ENCODE results near the gene KLK14.

KLK14 gene

GRCh38 chr19:51065221-51065960 is 17.3 kb downstream of the KLK14 start:
- no peaks in the 10 kb centered on the region for H3K36me3 Mint-ChIP-seq (ENCODE audit: low read depth)
- no peaks in the 10 kb centered on the region for H3K4me1 Mint-ChIP-seq (ENCODE audit: low read depth)
- H3K4me3 Mint-ChIP-seq, result peak overlapping the region; percentile 15
- no peaks in the 10 kb centered on the region for H3K9me3 Mint-ChIP-seq
- H3K27ac Mint-ChIP-seq, result no peak overlapping the region
- H3K27me3 Mint-ChIP-seq (ENCODE audit: low read depth), result peaks cover 19% of the 10 kb centered on the region
- DNase-seq (ENCODE audit: low spot score), result no peak

- Mint-ChIP-seq H3K4me3 (peak within 1 kb of the TSS; percentile 15), H3K4me1 (ENCODE audit: low read depth) (no peaks in the 10 kb centered on the region), H3K36me3 (ENCODE audit: low read depth) (no peaks in the 10 kb centered on the region), H3K27ac (no peak within 1 kb of the TSS), H3K9me3 (no peaks in the 10 kb centered on the region), H3K27me3 (ENCODE audit: low read depth) (peaks cover 19% of the 10 kb centered on the region)
- DNase-seq (ENCODE audit: low spot score), result no peak
These were observed 18.0 kb downstream of the KLK14 start, which contains the start of gene KLK13 for GRCh38 chr19:51064534-51065220. Gene KLK13, minus strand, starts transcription at chr19:51065092. Its CDS starts 25 bp downstream, at chr19:51065067.

GRCh38 chr19:51063664-51064063 is 19.0 kb downstream of the KLK14 start:
- no peak for DNase-seq (ENCODE audit: low spot score)
- Mint-ChIP-seq H3K4me3 (no peak overlapping the region), H3K36me3 (ENCODE audit: low read depth) (no peaks in the 10 kb centered on the region), H3K4me1 (ENCODE audit: low read depth) (no peaks in the 10 kb centered on the region), H3K27me3 (ENCODE audit: low read depth) (peaks cover 19% of the 10 kb centered on the region), H3K9me3 (no peaks in the 10 kb centered on the region), H3K27ac (no peak overlapping the region)

- Mint-ChIP-seq H3K4me3 (no peak overlapping the region), H3K27ac (no peak overlapping the region), H3K4me1 (ENCODE audit: low read depth) (no peaks in the 10 kb centered on the region), H3K9me3 (no peaks in the 10 kb centered on the region), H3K36me3 (ENCODE audit: low read depth) (no peaks in the 10 kb centered on the region), H3K27me3 (ENCODE audit: low read depth) (peaks cover 13% of the 10 kb centered on the region)
- no peak for DNase-seq (ENCODE audit: low spot score)
These were observed 21.7 kb downstream of the KLK14 start for GRCh38 chr19:51060973-51061372.

- Mint-ChIP-seq H3K9me3 (no peaks in the 10 kb centered on the region), H3K36me3 (ENCODE audit: low read depth) (no peaks in the 10 kb centered on the region), H3K4me1 (ENCODE audit: low read depth) (no peaks in the 10 kb centered on the region), H3K27ac (no peak overlapping the region), H3K27me3 (ENCODE audit: low read depth) (peaks cover 13% of the 10 kb centered on the region), H3K4me3 (no peak overlapping the region)
- DNase-seq (ENCODE audit: low spot score), result no peak
These were observed 22.4 kb downstream of the KLK14 start for GRCh38 chr19:51060336-51060735.

GRCh38 chr19:51059715-51060114 is 23.0 kb downstream of the KLK14 start:
- DNase-seq (ENCODE audit: low spot score), result no peak
- H3K36me3 Mint-ChIP-seq (ENCODE audit: low read depth), result no peaks in the 10 kb centered on the region
- no peak overlapping the region for H3K4me3 Mint-ChIP-seq
- no peaks in the 10 kb centered on the region for H3K4me1 Mint-ChIP-seq (ENCODE audit: low read depth)
- peaks cover 13% of the 10 kb centered on the region for H3K27me3 Mint-ChIP-seq (ENCODE audit: low read depth)
- H3K27ac Mint-ChIP-seq, result no peak overlapping the region
- no peaks in the 10 kb centered on the region for H3K9me3 Mint-ChIP-seq

- no peaks in the 10 kb centered on the region for H3K9me3 Mint-ChIP-seq
- no peak overlapping the region for H3K27ac Mint-ChIP-seq
- H3K36me3 Mint-ChIP-seq (ENCODE audit: low read depth), result no peaks in the 10 kb centered on the region
- no peak for DNase-seq (ENCODE audit: low spot score)
- no peaks in the 10 kb centered on the region for H3K4me1 Mint-ChIP-seq (ENCODE audit: low read depth)
- no peak overlapping the region for H3K4me3 Mint-ChIP-seq
- peaks cover 15% of the 10 kb centered on the region for H3K27me3 Mint-ChIP-seq (ENCODE audit: low read depth)
These were observed 26.8 kb downstream of the KLK14 start for GRCh38 chr19:51055866-51056265.

- H3K4me1 Mint-ChIP-seq (ENCODE audit: low read depth), result no peaks in the 10 kb centered on the region
- DNase-seq (ENCODE audit: low spot score), result no peak
- H3K27me3 Mint-ChIP-seq (ENCODE audit: low read depth), result peaks cover 9% of the 10 kb centered on the region
- H3K36me3 Mint-ChIP-seq (ENCODE audit: low read depth), result no peaks in the 10 kb centered on the region
- H3K27ac Mint-ChIP-seq, result no peak overlapping the region
- no peaks in the 10 kb centered on the region for H3K9me3 Mint-ChIP-seq
- H3K4me3 Mint-ChIP-seq, result no peak overlapping the region
These were observed 35.7 kb downstream of the KLK14 start for GRCh38 chr19:51047031-51047335.

- Mint-ChIP-seq H3K27ac (no peak overlapping the region), H3K36me3 (ENCODE audit: low read depth) (no peaks in the 10 kb centered on the region), H3K4me1 (ENCODE audit: low read depth) (no peaks in the 10 kb centered on the region), H3K27me3 (ENCODE audit: low read depth) (peaks cover 9% of the 10 kb centered on the region), H3K4me3 (no peak overlapping the region), H3K9me3 (no peaks in the 10 kb centered on the region)
- DNase-seq (ENCODE audit: low spot score), result no peak
These were observed 38.4 kb downstream of the KLK14 start for GRCh38 chr19:51044327-51044726.

GRCh38 chr19:51043497-51043896 is 39.2 kb downstream of the KLK14 start:
- Mint-ChIP-seq H3K9me3 (no peaks in the 10 kb centered on the region), H3K4me3 (no peak overlapping the region), H3K27me3 (ENCODE audit: low read depth) (peaks cover 9% of the 10 kb centered on the region), H3K4me1 (ENCODE audit: low read depth) (no peaks in the 10 kb centered on the region), H3K36me3 (ENCODE audit: low read depth) (no peaks in the 10 kb centered on the region), H3K27ac (no peak overlapping the region)
- DNase-seq (ENCODE audit: low spot score), result no peak

- no peak overlapping the region for H3K4me3 Mint-ChIP-seq
- no peaks in the 10 kb centered on the region for H3K4me1 Mint-ChIP-seq (ENCODE audit: low read depth)
- no peaks in the 10 kb centered on the region for H3K27me3 Mint-ChIP-seq (ENCODE audit: low read depth)
- H3K36me3 Mint-ChIP-seq (ENCODE audit: low read depth), result no peaks in the 10 kb centered on the region
- DNase-seq (ENCODE audit: low spot score), result no peak
- no peak overlapping the region for H3K27ac Mint-ChIP-seq
- H3K9me3 Mint-ChIP-seq, result no peaks in the 10 kb centered on the region
These were observed 42.5 kb downstream of the KLK14 start for GRCh38 chr19:51040151-51040550.

GRCh38 chr19:51036519-51036918 is 46.2 kb downstream of the KLK14 start:
- H3K4me1 Mint-ChIP-seq (ENCODE audit: low read depth), result no peaks in the 10 kb centered on the region
- peaks cover 3% of the 10 kb centered on the region for H3K27me3 Mint-ChIP-seq (ENCODE audit: low read depth)
- H3K9me3 Mint-ChIP-seq, result no peaks in the 10 kb centered on the region
- no peak overlapping the region for H3K4me3 Mint-ChIP-seq
- no peak overlapping the region for H3K27ac Mint-ChIP-seq
- H3K36me3 Mint-ChIP-seq (ENCODE audit: low read depth), result no peaks in the 10 kb centered on the region
- no peak for DNase-seq (ENCODE audit: low spot score)

GRCh38 chr19:51034704-51035103 is 48.0 kb downstream of the KLK14 start, which contains the start of gene KLK12:
Gene KLK12, minus strand, starts transcription at chr19:51035002. Its CDS starts 381 bp downstream, at chr19:51034621.
- Mint-ChIP-seq H3K27ac (no peak within 1 kb of the TSS), H3K4me1 (ENCODE audit: low read depth) (no peaks in the 10 kb centered on the region), H3K27me3 (ENCODE audit: low read depth) (peaks cover 3% of the 10 kb centered on the region), H3K9me3 (no peaks in the 10 kb centered on the region), H3K4me3 (no peak within 1 kb of the TSS), H3K36me3 (ENCODE audit: low read depth) (no peaks in the 10 kb centered on the region)
- no peak for DNase-seq (ENCODE audit: low spot score)

GRCh38 chr19:51031880-51032225 is 50.8 kb downstream of the KLK14 start:
- DNase-seq (ENCODE audit: low spot score), result no peak
- Mint-ChIP-seq H3K4me1 (ENCODE audit: low read depth) (no peaks in the 10 kb centered on the region), H3K9me3 (no peaks in the 10 kb centered on the region), H3K27me3 (ENCODE audit: low read depth) (peaks cover 3% of the 10 kb centered on the region), H3K4me3 (no peak overlapping the region), H3K27ac (no peak overlapping the region), H3K36me3 (ENCODE audit: low read depth) (no peaks in the 10 kb centered on the region)
